ENCODE measurements around the gene ITPRIPL2. TPM values are rescaled to one million over a fixed set of nuclear protein-coding genes. Genes with fewer than 3 reads are reported as not detected.

The ITPRIPL2 gene
- total RNA-seq, 4 donors from 2014 or later: 23.6 to 38.9 (median 32.5) TPM

GRCh38 chr16:19110537-19111360 lies 3.0 kb upstream of the ITPRIPL2 start:
- Histone ChIP-seq H3K9me3 (no peaks in the 10 kb centered on the region), H3K4me1 (peaks cover 0 to 22% (median 4%) of the 10 kb centered on the region in 4 donors), H3K27me3 (no peaks in the 10 kb centered on the region), H3K4me3 (no peak overlapping the region), H3K36me3 (peaks cover 0 to 7% (median 0%) of the 10 kb centered on the region in 3 donors), H3K27ac (no peak overlapping the region)
- no peak for TF ChIP-seq CTCF (IDR thresholded peaks at IDR 0.05)
- TF ChIP-seq POLR2A (IDR thresholded peaks at IDR 0.05): no peak
- no peak for DNase-seq

GRCh38 chr16:19112099-19112407 lies 1.7 kb upstream of the ITPRIPL2 start:
- Histone ChIP-seq H3K9me3 (no peaks in the 10 kb centered on the region), H3K27me3 (no peaks in the 10 kb centered on the region), H3K4me3 (no peak overlapping the region), H3K4me1 (peaks cover 0 to 35% (median 6%) of the 10 kb centered on the region in 4 donors), H3K27ac (no peak overlapping the region), H3K36me3 (peaks cover 0 to 10% (median 0%) of the 10 kb centered on the region in 3 donors)
- TF ChIP-seq CTCF (IDR thresholded peaks at IDR 0.05): no peak
- no peak for TF ChIP-seq POLR2A (IDR thresholded peaks at IDR 0.05)
- DNase-seq: no peak

- Histone ChIP-seq H3K4me1 (peaks cover 0 to 44% (median 9%) of the 10 kb centered on the region in 4 donors), H3K36me3 (peaks cover 0 to 10% (median 0%) of the 10 kb centered on the region in 3 donors), H3K9me3 (no peaks in the 10 kb centered on the region), H3K4me3 (peak overlapping the region; percentile 61 to 85 (median 67)), H3K27me3 (no peaks in the 10 kb centered on the region), H3K27ac (peak overlapping the region; percentile 83 to 95 (median 91))
- peak; percentile 42 to 78 (median 72) for DNase-seq
- peak in 2 of 6 experiments; percentile 3 to 11 for TF ChIP-seq CTCF (IDR thresholded peaks at IDR 0.05)
- no peak for TF ChIP-seq POLR2A (IDR thresholded peaks at IDR 0.05)
These were observed 789 bp downstream of the ITPRIPL2 start for GRCh38 chr16:19114359-19115147.

GRCh38 chr16:19115148-19116021 lies 1.6 kb downstream of the ITPRIPL2 start:
- no peaks in the 10 kb centered on the region for H3K27me3 ChIP-seq
- H3K4me3 ChIP-seq: peak overlapping the region; percentile 61 to 85 (median 67)
- DNase-seq: no peak
- H3K36me3 ChIP-seq: peaks cover 0 to 10% (median 0%) of the 10 kb centered on the region in 3 donors
- TF ChIP-seq POLR2A (IDR thresholded peaks at IDR 0.05) (no peak), CTCF (IDR thresholded peaks at IDR 0.05) (peak in 1 of 6 experiments; percentile 5)
- H3K27ac ChIP-seq: peak overlapping the region; percentile 83 to 95 (median 91)
- no peaks in the 10 kb centered on the region for H3K9me3 ChIP-seq
- H3K4me1 ChIP-seq: peaks cover 0 to 50% (median 9%) of the 10 kb centered on the region in 4 donors
